H1 (cell line): Measurements from ENCODE around the gene C11orf58. TPM values are rescaled to one million over a fixed set of nuclear protein-coding genes. Genes with fewer than 3 reads are reported as not detected.

Source experiments
- CTCF ChIA-PET: fragments of 300-600 bp; sonication (Branson Sonifier 250); formaldehyde crosslinking; loops from one replicate; lab custom pipeline; 2021; ENCODE audit not compliant: partially characterized antibody; lab: Charles Lee
- POLR2A ChIA-PET: fragments of 300-600 bp; sonication (Branson Sonifier 250); formaldehyde crosslinking; loops from one replicate; lab custom pipeline; 2021; ENCODE audit warnings: inconsistent platforms; ENCODE audit not compliant: partially characterized antibody; lab: Charles Lee
- DNase-seq, 2 experiments: peaks; one replicate each; pipeline versions ENCODE4 v3.0.0 to v3.0.0-alpha.2; 2010 to 2022; ENCODE audit warnings: low spot score in 2 of 2, low read depth in 1 of 2, mixed read lengths in 1 of 2
- FAIRE-seq: peaks from 2 replicates; lab custom pipeline; 2011; peaks lifted over from hg19 to GRCh38; lab: Jason Lieb, UNC
- H2AFZ ChIP-seq: 2 replicates; pipeline ENCODE4 v1.8.1; 2012; ENCODE audit warnings: low read length, inconsistent platforms
- H2AK5ac ChIP-seq: 2 replicates; pipeline ENCODE4 v1.6.1; 2013; ENCODE audit warnings: low read depth, low read length
- H2BK120ac ChIP-seq: replicated peaks from 2 replicates; pipeline ENCODE3; 2013; ENCODE audit warnings: low read depth, low read length, inconsistent platforms
- H2BK12ac ChIP-seq: 2 replicates; pipeline ENCODE4 v1.6.1; 2013; ENCODE audit warnings: low read depth, low read length
- H2BK15ac ChIP-seq: 2 replicates; pipeline ENCODE4 v1.6.1; 2013; ENCODE audit warnings: low read length
- H2BK20ac ChIP-seq: 2 replicates; pipeline ENCODE4 v1.6.1; 2013; ENCODE audit warnings: low read length
- H2BK5ac ChIP-seq: 2 replicates; pipeline ENCODE4 v1.6.1; 2013; ENCODE audit warnings: low read depth, low read length
- H3K14ac ChIP-seq: 2 replicates; pipeline ENCODE4 v1.6.1; 2013; ENCODE audit warnings: inconsistent platforms; ENCODE audit not compliant: insufficient read length
- H3K18ac ChIP-seq: 2 replicates; pipeline ENCODE4 v1.6.1; 2013; ENCODE audit warnings: low read length; ENCODE audit errors: extremely low read depth
- H3K23ac ChIP-seq: 2 replicates; pipeline ENCODE4 v1.6.1; 2013; ENCODE audit warnings: inconsistent platforms; ENCODE audit not compliant: insufficient read length
- H3K23me2 ChIP-seq: 2 replicates; pipeline ENCODE4 v1.6.1; 2013; ENCODE audit warnings: low read depth, low read length
- H3K27ac ChIP-seq: 2 replicates; pipeline ENCODE4 v1.6.1; 2011; ENCODE audit warnings: low read depth, low read length, inconsistent platforms
- H3K27me3 ChIP-seq, 4 experiments: replicated peaks in 1 of 4; 1 replicate in 1 of 4; 2 replicates in 3 of 4; pipeline versions ENCODE4 v1.6.1 to v1.8.1; 2011 to 2013; ENCODE audit warnings: low read length in 3 of 4, mild to moderate bottlenecking in 3 of 4, inconsistent platforms in 2 of 4, mixed read lengths in 2 of 4, moderate library complexity in 1 of 4; ENCODE audit not compliant: control insufficient read depth in 3 of 4, insufficient read depth in 3 of 4; ENCODE audit errors: extremely low read depth in 1 of 4
- H3K36me3 ChIP-seq, 4 experiments: 2 replicates each; pipeline versions ENCODE4 v1.6.1 to v1.8.1; 2011 to 2013; ENCODE audit warnings: mild to moderate bottlenecking in 4 of 4, low read length in 3 of 4, moderate library complexity in 2 of 4, control low read depth in 1 of 4, inconsistent platforms in 1 of 4; ENCODE audit not compliant: insufficient read depth in 4 of 4, control insufficient read depth in 2 of 4
- H3K4ac ChIP-seq: replicated peaks from 2 replicates; pipeline ENCODE3; 2013; ENCODE audit warnings: low read length, low read depth, mixed read lengths, inconsistent platforms; ENCODE audit not compliant: insufficient read length
- H3K4me1 ChIP-seq, 4 experiments: replicated peaks in 1 of 4; 1 replicate in 1 of 4; 2 replicates in 3 of 4; pipeline versions ENCODE4 v1.6.1 to v1.8.1; 2011 to 2013; ENCODE audit warnings: low read length in 3 of 4, inconsistent platforms in 2 of 4, mixed read lengths in 1 of 4; ENCODE audit not compliant: insufficient read depth in 4 of 4, control insufficient read depth in 3 of 4
- H3K4me2 ChIP-seq, 2 experiments: 2 replicates each; pipeline versions ENCODE4 v1.6.1 to v1.8.1; 2011 to 2013; ENCODE audit warnings: low read depth in 2 of 2, low read length in 2 of 2, control low read depth in 1 of 2, inconsistent platforms in 1 of 2, mild to moderate bottlenecking in 1 of 2; ENCODE audit not compliant: insufficient read depth in 1 of 2
- H3K4me3 ChIP-seq, 4 experiments: fragments of 200-600, 300-600 bp in 1 of 4; sonication (generic), shearing (Covaris generic), sonication (Bioruptor Twin) in 1 of 4; 2 replicates each; pipeline versions ENCODE4 v1.5.1 to v1.8.1; 2011 to 2016; ENCODE audit warnings: low read length in 4 of 4, low read depth in 3 of 4, control low read depth in 2 of 4, inconsistent platforms in 2 of 4, mild to moderate bottlenecking in 2 of 4, mixed read lengths in 1 of 4, moderate library complexity in 1 of 4; ENCODE audit not compliant: insufficient read depth in 2 of 4; ENCODE audit errors: extremely low read depth in 1 of 4
- H3K56ac ChIP-seq: replicated peaks from 2 replicates; pipeline ENCODE3; 2013; ENCODE audit warnings: low read depth, mild to moderate bottlenecking, mixed read lengths, low read length, inconsistent platforms; ENCODE audit not compliant: insufficient read length
- H3K79me1 ChIP-seq: 2 replicates; pipeline ENCODE4 v1.6.1; 2013; ENCODE audit warnings: low read depth, low read length, control low read depth
- H3K79me2 ChIP-seq, 2 experiments: 2 replicates each; pipeline versions ENCODE4 v1.6.1 to v1.8.1; 2012 to 2013; ENCODE audit warnings: low read length in 2 of 2, mild to moderate bottlenecking in 2 of 2, inconsistent platforms in 1 of 2; ENCODE audit not compliant: insufficient read depth in 2 of 2, control insufficient read depth in 1 of 2
- H3K9ac ChIP-seq, 4 experiments: replicated peaks in 1 of 4; 1 replicate in 1 of 4; 2 replicates in 3 of 4; pipeline versions ENCODE4 v1.6.1 to v1.8.1; 2011 to 2013; ENCODE audit warnings: low read depth in 3 of 4, low read length in 3 of 4, control low read depth in 2 of 4, mild to moderate bottlenecking in 2 of 4, moderate library complexity in 2 of 4, inconsistent platforms in 1 of 4; ENCODE audit errors: extremely low read depth in 1 of 4
- H3K9me3 ChIP-seq, 2 experiments: 2 replicates each; pipeline versions ENCODE4 v1.6.1 to v1.8.1; 2012 to 2013; ENCODE audit warnings: mild to moderate bottlenecking in 2 of 2, moderate library complexity in 2 of 2, control low read depth in 1 of 2, inconsistent platforms in 1 of 2, low read depth in 1 of 2, low read length in 1 of 2, mixed read lengths in 1 of 2; ENCODE audit not compliant: insufficient read depth in 2 of 2
- H4K20me1 ChIP-seq, 2 experiments: replicated peaks in 1 of 2; 2 replicates each; pipeline versions ENCODE3 to v1.8.1; 2011 to 2013; ENCODE audit warnings: inconsistent platforms in 2 of 2, low read length in 2 of 2, mild to moderate bottlenecking in 1 of 2; ENCODE audit not compliant: insufficient read depth in 2 of 2, control insufficient read depth in 1 of 2
- H4K5ac ChIP-seq: 2 replicates; pipeline ENCODE4 v1.6.1; 2013; ENCODE audit warnings: low read length, low read depth, mixed read lengths, inconsistent platforms; ENCODE audit not compliant: insufficient read length
- H4K8ac ChIP-seq: 2 replicates; pipeline ENCODE4 v1.8.0; 2013; ENCODE audit warnings: mild to moderate bottlenecking, moderate library complexity, low read length, inconsistent platforms; ENCODE audit not compliant: insufficient read depth; ENCODE audit errors: extremely low read depth
- H4K91ac ChIP-seq: replicated peaks from 2 replicates; pipeline ENCODE3; 2013; ENCODE audit warnings: low read length, mixed read lengths, inconsistent platforms; ENCODE audit not compliant: insufficient read length
- KDM4A ChIP-seq: IDR thresholded peaks from one replicate; pipeline ENCODE4 v1.7.1; 2012; ENCODE audit warnings: low read depth, mild to moderate bottlenecking, moderate library complexity, low read length, inconsistent platforms; ENCODE audit not compliant: severe bottlenecking
- POLR2A ChIP-seq, 2 experiments: IDR thresholded peaks; 1 replicate in 1 of 2; 2 replicates in 1 of 2; pipeline ENCODE4 v1.6.1; 2011; ENCODE audit warnings: low read depth in 2 of 2, low read length in 2 of 2, mild to moderate bottlenecking in 2 of 2; ENCODE audit errors: control extremely low read depth in 1 of 2
- SIN3A ChIP-seq, 2 experiments: IDR thresholded peaks in 1 of 2; conservative IDR thresholded peaks in 1 of 2; 2 replicates each; pipeline ENCODE4 v1.6.1; 2011 to 2012; ENCODE audit warnings: low read length in 2 of 2, improper control_type of control experiment in 1 of 2, low read depth in 1 of 2, mild to moderate bottlenecking in 1 of 2
- WGBS, 2 experiments: shearing (Covaris generic) in 1 of 2; methylation state at CpG; one replicate each; pipeline versions ENCODE4 v1.1.6 to v1.1.7; 2013 to 2015; ENCODE audit warnings: low lambda C conversion rate in 2 of 2, mixed read lengths in 2 of 2, inconsistent platforms in 1 of 2, low coverage in 1 of 2, missing lambda C conversion rate in 1 of 2; ENCODE audit not compliant: insufficient replicate concordance in 2 of 2, insufficient coverage in 1 of 2, insufficient read length in 1 of 2; ENCODE audit errors: extremely low coverage in 1 of 2, missing lambda C conversion rate in 1 of 2; 5-methylcytosine and 5-hydroxymethylcytosine counted together
- polyA plus RNA-seq, 7 experiments: library from polyadenylated mRNA; depleted of rRNA in 3 of 7; stranded (reverse) in 5 of 7; unstranded in 2 of 7; fragments of >200 nt in 5 of 7; fragments of 200-250 nt in 2 of 7; gene quantifications; 1 replicate in 5 of 7; 2 replicates in 1 of 7; 4 replicates in 1 of 7; pipeline versions ENCODE4 v1.2.1 to v1.2.3, GENCODE V29; 2011 to 2013; ENCODE audit warnings: missing spikeins in 2 of 7, mixed read lengths in 2 of 7
- total RNA-seq: library from RNA; stranded (reverse); fragmentation: NEBNext Ultra II Directional; extraction: Animal tissue kit (Norgen Biotek cat#: 25700); gene quantifications from 2 replicates; pipeline ENCODE4 v1.2.1, GENCODE V29; 2021

C11orf58 gene
- total and polyA plus RNA-seq, 2 of the 8 experiments (the other 6 are each of a cell fraction or from before 2014, with no cell fraction given) = 70.7 to 181 TPM

DNA sequence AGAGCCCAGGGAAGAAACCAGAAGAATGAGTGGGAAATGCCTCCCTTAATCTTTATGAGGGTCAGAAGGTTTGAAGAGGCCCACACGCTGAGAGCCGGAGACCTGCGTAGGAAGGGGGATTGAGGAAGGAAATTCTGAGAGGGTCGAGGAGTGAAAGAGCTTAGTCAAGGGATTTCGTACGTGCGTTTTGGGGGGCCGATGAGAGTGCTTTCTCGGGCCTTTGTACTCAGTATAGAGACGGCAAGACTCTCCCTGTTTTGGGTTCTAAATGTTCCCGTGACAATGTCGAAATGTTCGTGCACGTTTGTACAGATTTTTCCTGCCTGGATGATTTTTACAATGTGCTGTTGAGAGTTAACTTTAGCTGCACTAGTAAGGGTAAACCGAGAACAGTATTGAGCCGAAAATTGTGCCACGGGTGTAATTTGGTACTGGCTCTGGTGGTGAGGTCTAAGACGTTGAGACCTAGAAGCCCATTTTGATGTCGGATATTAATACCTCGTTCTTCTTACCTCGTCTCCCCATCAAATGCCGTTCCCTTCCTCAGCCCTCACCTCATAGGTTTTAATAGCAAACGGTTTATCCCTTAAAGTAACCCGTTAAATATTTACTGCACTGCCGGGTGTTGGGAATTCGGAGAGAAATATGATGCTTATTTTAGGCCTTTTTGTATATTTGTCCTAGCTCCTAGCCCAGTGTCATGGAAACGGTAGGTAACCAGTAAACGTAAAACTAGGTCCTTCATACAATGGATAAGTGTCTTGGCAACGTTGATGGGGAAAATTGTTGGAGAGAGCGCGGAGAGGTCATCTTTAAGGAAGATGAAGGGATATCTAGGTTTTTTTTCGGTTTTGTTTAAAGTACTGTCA lies 734 bp downstream of the C11orf58 start:
- Histone ChIP-seq H2BK12ac (no peak overlapping the region), H2BK5ac (peak overlapping the region; percentile 96), H3K27me3 (no peaks in the 10 kb centered on the region), H4K91ac (no peak overlapping the region), H4K20me1 (peaks cover 3 to 8% of the 10 kb centered on the region in 2 experiments), H3K27ac (peak overlapping the region; percentile 94), H3K36me3 (peaks cover 0 to 12% (median 1%) of the 10 kb centered on the region in 4 experiments; a peak in 2 of 8 replicates), H3K4me3 (peak overlapping the region; percentile 82 to 100 (median 90)), H3K9ac (peak overlapping the region; percentile 88 to 100 (median 96)), H3K23ac (no peak overlapping the region), H3K23me2 (no peaks in the 10 kb centered on the region; the same call in 1 of the 2 replicates), H2BK20ac (no peak overlapping the region), H3K79me2 (peaks cover 31 to 60% of the 10 kb centered on the region in 2 experiments), H3K18ac (peak overlapping the region; percentile 88; the same call in 1 of the 2 replicates), H3K4me2 (peak overlapping the region; percentile 70 to 85), H4K8ac (peak overlapping the region; percentile 99; the same call in 1 of the 2 replicates), H3K4ac (no peak overlapping the region), H3K56ac (peak overlapping the region; percentile 37), H3K79me1 (peaks cover 10% of the 10 kb centered on the region), H3K14ac (no peak overlapping the region), H2BK15ac (no peak overlapping the region), H3K9me3 (no peaks in the 10 kb centered on the region), H2AK5ac (no peak overlapping the region), H2AFZ (0 out of 2 replicates have a peak overlapping the region, but pooled peaks have one; percentile 64), H4K5ac (peak overlapping the region; percentile 85), H3K4me1 (peaks cover 0 to 6% (median 3%) of the 10 kb centered on the region in 4 experiments; a peak in 4 of 7 replicates), H2BK120ac (no peak overlapping the region)
- WGBS, 2 experiments = 9% methylated on average over 32 of the region's 32 CpGs; no CpG with 5 or more reads in 1 of the 2 experiments
- DNase-seq (no peak), FAIRE-seq (no peak)
- POLR2A ChIA-PET = interaction anchor here (0.8 to 4.0 kb wide), 15 partner anchors 10 to 297 kb away, joined by 3 to 30 read pairs (median 4); no protein-coding TSS in a partner anchor
- CTCF ChIA-PET = interaction anchor here (1.0 to 1.7 kb wide), 4 partner anchors 35 to 270 kb away, joined by 3 to 4 read pairs (median 4); no protein-coding TSS in a partner anchor
- TF ChIP-seq KDM4A (peak; percentile 20), SIN3A (conservative IDR thresholded peaks at IDR 0.05 in 1 of 2, IDR thresholded peaks at IDR 0.05 in 1 of 2; ENCODE audit: low read depth in 1 of 2, low read length in 2 of 2) (0 out of 4 replicates have a peak, but pooled peaks of 1 of the 2 experiments have one; percentile 64), POLR2A (IDR thresholded peaks at IDR 0.05; ENCODE audit: control extremely low read depth in 1 of 2, low read depth in 2 of 2, low read length in 2 of 2) (no peak)
